SK-N-SH treated with all-trans-retinoic acid at 6 μM for 48 hours (cell line): ENCODE data around the gene XRN1.

Experiments used
- ARNTL ChIP-seq: fragments of 450-650 bp; formaldehyde crosslinking; IDR thresholded peaks from 2 replicates; pipeline ENCODE4 v1.5.0; 2020; ENCODE audit warnings: low read depth, mild to moderate bottlenecking, moderate library complexity, borderline replicate concordance
- CREB5 ChIP-seq: fragments of 250-450 bp; sonication (Bioruptor Pico); IDR thresholded peaks from 2 replicates; pipeline ENCODE4 v1.5.1; 2020; ENCODE audit warnings: low read depth, mild to moderate bottlenecking, moderate library complexity
- CSDC2 ChIP-seq: fragments of 250-450 bp; sonication (Bioruptor Pico); IDR thresholded peaks from 2 replicates; pipeline ENCODE4 v1.5.0; 2020; ENCODE audit warnings: mild to moderate bottlenecking, moderate library complexity
- PATZ1 ChIP-seq: fragments of 250-450 bp; sonication (Bioruptor Pico); IDR thresholded peaks from 2 replicates; pipeline ENCODE4 v1.8.0; 2020; ENCODE audit warnings: mild to moderate bottlenecking, moderate library complexity, borderline replicate concordance
- POU6F1 ChIP-seq: fragments of 250-450 bp; sonication (Bioruptor Pico); IDR thresholded peaks from 2 replicates; pipeline ENCODE4 v1.8.0; 2021; ENCODE audit warnings: low read depth, mild to moderate bottlenecking, moderate library complexity, borderline replicate concordance
- SNAI2 ChIP-seq: fragments of 250-450 bp; sonication (Bioruptor Pico); IDR thresholded peaks from 2 replicates; pipeline ENCODE4 v1.5.0; 2020; ENCODE audit warnings: mild to moderate bottlenecking, moderate library complexity
- TOX ChIP-seq: fragments of 250-450 bp; sonication (Bioruptor Pico); IDR thresholded peaks from 2 replicates; pipeline ENCODE4 v1.8.0; 2021; ENCODE audit warnings: mild to moderate bottlenecking, moderate library complexity, borderline replicate concordance
- ZFP3 ChIP-seq: fragments of 250-450 bp; sonication (Bioruptor Pico); IDR thresholded peaks from 2 replicates; pipeline ENCODE4 v1.5.0; 2020; ENCODE audit warnings: mild to moderate bottlenecking, moderate library complexity
- ZFP30 ChIP-seq: fragments of 450-650 bp; formaldehyde crosslinking; IDR thresholded peaks from 2 replicates; pipeline ENCODE4 v1.5.0; 2022; ENCODE audit warnings: mild to moderate bottlenecking, moderate library complexity
- ZNF70 ChIP-seq: fragments of 450-650 bp; formaldehyde crosslinking; IDR thresholded peaks from 2 replicates; pipeline ENCODE4 v1.5.0; 2020; ENCODE audit warnings: mild to moderate bottlenecking, moderate library complexity
- ZNF8 ChIP-seq: fragments of 450-650 bp; formaldehyde crosslinking; IDR thresholded peaks from 2 replicates; pipeline ENCODE4 v1.5.0; 2020; ENCODE audit warnings: mild to moderate bottlenecking, moderate library complexity

- TF ChIP-seq POU6F1 (CRISPR knock-in tag) (no peak), PATZ1 (CRISPR knock-in tag) (no peak), TOX (no peak), ZFP3 (CRISPR knock-in tag) (no peak), SNAI2 (CRISPR knock-in tag) (no peak), ZNF70 (CRISPR knock-in tag) (no peak), ZFP30 (CRISPR knock-in tag) (no peak), ARNTL (CRISPR knock-in tag) (no peak), ZNF8 (CRISPR knock-in tag) (no peak), CSDC2 (no peak), CREB5 (CRISPR knock-in tag) (no peak)
These were observed 178.1 kb downstream of the XRN1 start for GRCh38 chr3:142269767-142270166.
